GM10248 (cell line): ENCODE data around the gene SLC10A2.

Experiments
- CTCF ChIA-PET: fragments of 300-600 bp; sonication (Branson Sonifier 250); formaldehyde crosslinking; extraction: SDS; loops from one replicate; lab custom pipeline; 2021; ENCODE audit warnings: antibody characterized with exemption; lab: Yijun Ruan, JAX
- POLR2A ChIA-PET: fragments of 350-650 bp; sonication (Branson Sonifier 250); formaldehyde crosslinking; extraction: SDS; loops from one replicate; lab custom pipeline; 2020; ENCODE audit warnings: antibody characterized with exemption; lab: Yijun Ruan, JAX
- DNase-seq: peaks from one replicate; pipeline ENCODE4 v3.0.0; 2012; ENCODE audit errors: extremely low spot score
- TF ChIP-seq, protein P1 (sequence below): IDR thresholded peaks from 2 replicates; pipeline ENCODE4 v1.5.1; 2012; ENCODE audit warnings: mild to moderate bottlenecking, low read depth; ENCODE audit errors: extremely low read depth, missing control alignments, control extremely low read depth

Gene SLC10A2

GRCh38 chr13:103018556-103018955, 47.7 kb downstream of the SLC10A2 start:
- CTCF ChIA-PET = interaction anchor here (1.4 to 1.6 kb wide), 3 partner anchors 9 to 47 kb away, joined by 3 to 7 read pairs (median 4); no protein-coding TSS in a partner anchor
- TF ChIP-seq, protein P1, sequence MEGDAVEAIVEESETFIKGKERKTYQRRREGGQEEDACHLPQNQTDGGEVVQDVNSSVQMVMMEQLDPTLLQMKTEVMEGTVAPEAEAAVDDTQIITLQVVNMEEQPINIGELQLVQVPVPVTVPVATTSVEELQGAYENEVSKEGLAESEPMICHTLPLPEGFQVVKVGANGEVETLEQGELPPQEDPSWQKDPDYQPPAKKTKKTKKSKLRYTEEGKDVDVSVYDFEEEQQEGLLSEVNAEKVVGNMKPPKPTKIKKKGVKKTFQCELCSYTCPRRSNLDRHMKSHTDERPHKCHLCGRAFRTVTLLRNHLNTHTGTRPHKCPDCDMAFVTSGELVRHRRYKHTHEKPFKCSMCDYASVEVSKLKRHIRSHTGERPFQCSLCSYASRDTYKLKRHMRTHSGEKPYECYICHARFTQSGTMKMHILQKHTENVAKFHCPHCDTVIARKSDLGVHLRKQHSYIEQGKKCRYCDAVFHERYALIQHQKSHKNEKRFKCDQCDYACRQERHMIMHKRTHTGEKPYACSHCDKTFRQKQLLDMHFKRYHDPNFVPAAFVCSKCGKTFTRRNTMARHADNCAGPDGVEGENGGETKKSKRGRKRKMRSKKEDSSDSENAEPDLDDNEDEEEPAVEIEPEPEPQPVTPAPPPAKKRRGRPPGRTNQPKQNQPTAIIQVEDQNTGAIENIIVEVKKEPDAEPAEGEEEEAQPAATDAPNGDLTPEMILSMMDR = no peak
- DNase-seq = no peak
- POLR2A ChIA-PET = no interaction called here

DNA sequence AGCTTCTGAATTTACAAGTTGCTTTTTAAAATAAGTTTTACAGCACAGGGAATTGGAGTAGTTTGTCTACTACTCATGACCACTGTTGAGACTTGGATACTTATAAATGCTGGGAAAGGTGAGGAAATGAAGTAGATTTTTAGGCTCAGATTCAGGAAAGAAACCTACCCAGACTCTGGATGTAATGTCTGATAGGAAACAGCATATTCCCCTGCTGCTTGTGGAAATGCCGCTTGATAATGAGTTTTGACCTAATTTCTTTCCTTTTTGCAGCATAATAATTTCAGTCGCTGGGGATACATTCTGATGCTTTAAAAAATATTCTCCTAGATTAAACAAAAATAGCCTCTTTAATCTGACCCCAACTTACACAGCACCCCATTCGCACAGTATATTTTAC, 53.6 kb downstream of the SLC10A2 start:
- TF ChIP-seq, protein P1 = no peak
- ChIA-PET CTCF (interaction anchor here (1.5 kb wide), 1 partner anchor 35 kb away, joined by 3 read pairs; no protein-coding TSS in a partner anchor), POLR2A (no interaction called here)
- DNase-seq = no peak

DNA sequence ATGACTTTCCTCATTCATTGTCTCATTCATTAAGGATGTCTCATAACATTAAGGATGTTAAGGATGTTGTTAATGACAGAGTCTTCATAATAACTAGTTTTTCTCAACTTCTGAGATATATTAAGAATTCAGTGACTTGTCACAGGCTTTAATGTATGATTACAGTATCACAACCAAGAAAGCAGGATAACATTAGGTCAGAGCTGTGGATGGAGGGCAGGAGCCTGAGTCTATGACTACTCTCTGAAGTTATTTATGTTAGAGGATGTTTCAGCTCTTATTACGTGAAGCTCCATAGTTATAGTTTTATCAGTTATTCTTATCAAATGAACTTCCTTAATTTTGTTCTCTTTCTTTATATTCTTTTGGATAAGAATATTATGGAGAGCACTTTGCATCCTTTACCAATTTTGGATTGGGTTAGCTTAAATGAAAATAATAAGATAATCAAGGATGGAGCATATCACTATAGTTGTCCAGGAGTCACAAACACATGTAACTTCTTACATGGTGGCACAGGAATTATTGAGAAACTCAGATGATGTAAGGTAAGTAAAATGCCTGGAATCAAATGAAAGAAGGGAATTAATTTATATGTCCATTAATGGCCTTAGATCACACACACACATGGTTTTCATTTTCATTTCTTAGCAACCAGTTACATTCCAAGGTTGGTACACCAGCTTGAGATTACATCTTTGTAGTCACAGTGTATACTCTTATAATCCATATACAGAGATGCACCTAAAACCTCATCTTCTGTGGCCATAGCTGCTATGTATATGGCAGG, 57.0 kb downstream of the SLC10A2 start:
- DNase-seq = no peak
- TF ChIP-seq, protein P1 = no peak
- ChIA-PET POLR2A (no interaction called here), CTCF (interaction anchor here (1.2 to 1.9 kb wide), 6 partner anchors 10 to 139 kb away, joined by 3 to 7 read pairs (median 4); no protein-coding TSS in a partner anchor)

DNA sequence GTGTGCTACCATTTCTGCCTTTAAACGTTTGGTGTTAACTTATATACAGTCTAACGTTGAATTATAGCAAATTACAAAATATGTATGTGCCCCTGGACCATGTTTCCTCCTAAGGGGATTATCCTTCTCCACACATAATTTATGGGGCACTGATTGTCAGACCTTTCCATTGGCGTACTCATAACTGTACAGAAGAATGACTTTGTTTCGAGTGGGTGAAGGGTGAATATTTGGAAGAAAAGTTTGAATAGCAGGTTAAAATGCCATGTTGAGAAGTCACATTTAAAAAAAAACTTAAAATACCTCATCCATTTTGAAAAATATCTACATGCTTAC, 58.8 kb downstream of the SLC10A2 start:
- ChIA-PET POLR2A (no interaction called here), CTCF (interaction anchor here (1.5 kb wide), 1 partner anchor 20 kb away, joined by 4 read pairs; no protein-coding TSS in a partner anchor)
- TF ChIP-seq, protein P1 = no peak
- DNase-seq = no peak

DNA sequence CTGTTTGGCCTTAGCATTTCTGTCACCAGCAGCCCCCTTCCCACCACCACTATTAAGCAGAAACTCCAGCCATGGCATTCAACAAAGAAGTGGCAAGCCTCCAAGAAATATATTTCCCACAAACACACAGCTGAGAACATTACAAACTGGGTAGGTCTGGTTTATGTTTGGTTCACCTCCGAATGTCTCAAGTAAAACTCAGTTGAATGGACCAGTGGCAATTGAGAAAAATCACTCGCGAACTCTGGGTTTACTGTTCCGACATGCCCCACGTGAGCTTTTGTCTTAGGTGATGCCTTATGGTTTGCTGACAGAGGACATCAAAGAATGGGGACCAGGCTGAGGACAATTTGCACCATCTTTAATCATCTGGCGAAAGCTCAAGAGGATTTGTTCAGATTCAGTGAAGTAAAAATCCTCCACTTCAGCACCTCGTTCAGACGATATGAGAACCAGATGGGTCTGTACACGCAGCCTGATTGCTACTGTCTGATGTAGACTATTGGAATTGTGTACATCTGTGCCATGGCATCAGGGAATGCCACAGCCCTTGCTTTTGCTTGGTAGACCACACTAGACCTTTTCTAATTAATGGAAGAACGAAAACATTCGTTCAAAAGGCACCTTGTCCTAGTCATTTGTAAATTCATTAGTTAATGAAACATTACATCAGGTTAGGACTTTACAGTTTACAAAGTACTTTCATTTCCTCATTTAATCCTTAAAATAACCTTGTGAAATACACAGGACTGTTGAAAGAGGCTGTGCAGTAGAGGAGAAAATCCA, 59.4 kb downstream of the SLC10A2 start:
- DNase-seq = no peak
- POLR2A ChIA-PET = no interaction called here
- CTCF ChIA-PET = interaction anchor here (0.9 to 1.9 kb wide), 4 partner anchors 15 to 35 kb away, joined by 3 to 7 read pairs (median 4); no protein-coding TSS in a partner anchor
- TF ChIP-seq, protein P1 = no peak

- POLR2A ChIA-PET = no interaction called here
- CTCF ChIA-PET = interaction anchor here (1.0 to 1.9 kb wide), 3 partner anchors 8 to 33 kb away, joined by 4 to 7 read pairs (median 5); no protein-coding TSS in a partner anchor
- TF ChIP-seq, protein P1 = no peak
- DNase-seq = no peak
Observed at GRCh38 chr13:103004661-103005345, 61.4 kb downstream of the SLC10A2 start.
